ENCODE measurements around the gene HS3ST6. TPM values are rescaled to one million over a fixed set of nuclear protein-coding genes. Genes with fewer than 3 reads are reported as not detected.

The HS3ST6 gene
- total and polyA plus RNA-seq, 2 of the 13 experiments (the other 11 are each of a cell fraction or from before 2014, with no cell fraction given): not detected

DNA sequence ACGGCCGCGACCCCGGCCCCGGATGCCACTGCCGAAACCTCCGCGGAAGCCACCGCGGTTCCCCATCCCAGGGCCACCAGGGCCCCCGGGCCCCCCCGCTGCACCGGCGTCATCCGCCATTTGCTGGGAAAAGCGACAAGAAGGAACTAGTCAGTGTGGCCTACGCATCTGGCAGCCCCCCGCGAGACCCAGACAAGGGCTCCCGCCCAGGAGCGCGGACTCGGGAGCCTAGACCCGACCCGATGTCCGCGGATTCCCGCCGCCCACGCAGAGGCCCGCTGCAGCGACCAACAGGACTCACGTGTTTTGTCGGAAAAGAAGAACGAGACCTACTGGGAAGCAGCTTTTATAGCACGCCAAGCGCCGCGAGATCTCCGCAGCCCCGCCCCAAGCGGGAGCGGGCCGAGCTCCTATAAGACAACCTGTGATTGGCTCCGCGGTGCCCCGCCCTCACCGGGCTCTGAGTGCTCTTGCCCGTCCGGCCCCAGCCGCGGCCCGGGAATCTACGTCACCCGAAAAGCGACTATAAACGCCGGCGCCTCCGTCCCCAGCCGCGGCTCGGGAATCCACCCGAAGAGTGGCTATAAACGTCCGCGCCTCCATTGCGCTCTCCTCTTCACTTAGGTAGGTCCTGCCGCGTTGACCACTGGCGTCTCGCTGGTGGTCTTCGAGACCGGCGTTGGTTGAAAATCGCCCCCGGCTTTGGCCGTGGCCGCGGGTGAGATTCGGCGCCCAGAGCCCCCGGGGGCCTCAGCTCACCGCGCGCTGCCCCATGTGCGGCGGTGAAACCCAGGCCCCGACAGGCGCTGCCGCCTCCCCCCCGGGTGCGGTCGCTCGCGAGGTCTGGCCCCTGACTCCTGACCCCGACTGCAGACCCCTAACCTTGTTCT, 46.5 kb upstream of the HS3ST6 start, which contains the start of gene RPS2 (continued):
- TF ChIP-seq, protein P1, sequence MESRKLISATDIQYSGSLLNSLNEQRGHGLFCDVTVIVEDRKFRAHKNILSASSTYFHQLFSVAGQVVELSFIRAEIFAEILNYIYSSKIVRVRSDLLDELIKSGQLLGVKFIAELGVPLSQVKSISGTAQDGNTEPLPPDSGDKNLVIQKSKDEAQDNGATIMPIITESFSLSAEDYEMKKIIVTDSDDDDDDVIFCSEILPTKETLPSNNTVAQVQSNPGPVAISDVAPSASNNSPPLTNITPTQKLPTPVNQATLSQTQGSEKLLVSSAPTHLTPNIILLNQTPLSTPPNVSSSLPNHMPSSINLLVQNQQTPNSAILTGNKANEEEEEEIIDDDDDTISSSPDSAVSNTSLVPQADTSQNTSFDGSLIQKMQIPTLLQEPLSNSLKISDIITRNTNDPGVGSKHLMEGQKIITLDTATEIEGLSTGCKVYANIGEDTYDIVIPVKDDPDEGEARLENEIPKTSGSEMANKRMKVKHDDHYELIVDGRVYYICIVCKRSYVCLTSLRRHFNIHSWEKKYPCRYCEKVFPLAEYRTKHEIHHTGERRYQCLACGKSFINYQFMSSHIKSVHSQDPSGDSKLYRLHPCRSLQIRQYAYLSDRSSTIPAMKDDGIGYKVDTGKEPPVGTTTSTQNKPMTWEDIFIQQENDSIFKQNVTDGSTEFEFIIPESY (CRISPR knock-in tag; IDR thresholded peaks at IDR 0.05): no peak
- TF ChIP-seq NRL (CRISPR knock-in tag; IDR thresholded peaks at IDR 0.05; ENCODE audit: borderline replicate concordance): peak; percentile 20; the same call in 1 of the 2 replicates
- TF ChIP-seq CREM (IDR thresholded peaks at IDR 0.05): peak; percentile 98
- peak; percentile 64; the same call in 1 of the 2 replicates for TF ChIP-seq CREM (CRISPR knock-in tag; IDR thresholded peaks at IDR 0.05)
- 0 out of 2 replicates have a peak, but pooled peaks have one; percentile 56 for TF ChIP-seq ZFP1 (CRISPR knock-in tag; IDR thresholded peaks at IDR 0.05)
- TF ChIP-seq, protein P2, sequence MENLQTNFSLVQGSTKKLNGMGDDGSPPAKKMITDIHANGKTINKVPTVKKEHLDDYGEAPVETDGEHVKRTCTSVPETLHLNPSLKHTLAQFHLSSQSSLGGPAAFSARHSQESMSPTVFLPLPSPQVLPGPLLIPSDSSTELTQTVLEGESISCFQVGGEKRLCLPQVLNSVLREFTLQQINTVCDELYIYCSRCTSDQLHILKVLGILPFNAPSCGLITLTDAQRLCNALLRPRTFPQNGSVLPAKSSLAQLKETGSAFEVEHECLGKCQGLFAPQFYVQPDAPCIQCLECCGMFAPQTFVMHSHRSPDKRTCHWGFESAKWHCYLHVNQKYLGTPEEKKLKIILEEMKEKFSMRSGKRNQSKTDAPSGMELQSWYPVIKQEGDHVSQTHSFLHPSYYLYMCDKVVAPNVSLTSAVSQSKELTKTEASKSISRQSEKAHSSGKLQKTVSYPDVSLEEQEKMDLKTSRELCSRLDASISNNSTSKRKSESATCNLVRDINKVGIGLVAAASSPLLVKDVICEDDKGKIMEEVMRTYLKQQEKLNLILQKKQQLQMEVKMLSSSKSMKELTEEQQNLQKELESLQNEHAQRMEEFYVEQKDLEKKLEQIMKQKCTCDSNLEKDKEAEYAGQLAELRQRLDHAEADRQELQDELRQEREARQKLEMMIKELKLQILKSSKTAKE (CRISPR knock-in tag; IDR thresholded peaks at IDR 0.05; ENCODE audit: borderline replicate concordance): no peak
- TF ChIP-seq IKZF4 (CRISPR knock-in tag; IDR thresholded peaks at IDR 0.05; ENCODE audit: borderline replicate concordance, low read depth, not compliant biosample characterization): peak; percentile 48
- TF ChIP-seq ZSCAN9 (CRISPR knock-in tag; IDR thresholded peaks at IDR 0.05; ENCODE audit: borderline replicate concordance): no peak
- TF ChIP-seq, protein P3, sequence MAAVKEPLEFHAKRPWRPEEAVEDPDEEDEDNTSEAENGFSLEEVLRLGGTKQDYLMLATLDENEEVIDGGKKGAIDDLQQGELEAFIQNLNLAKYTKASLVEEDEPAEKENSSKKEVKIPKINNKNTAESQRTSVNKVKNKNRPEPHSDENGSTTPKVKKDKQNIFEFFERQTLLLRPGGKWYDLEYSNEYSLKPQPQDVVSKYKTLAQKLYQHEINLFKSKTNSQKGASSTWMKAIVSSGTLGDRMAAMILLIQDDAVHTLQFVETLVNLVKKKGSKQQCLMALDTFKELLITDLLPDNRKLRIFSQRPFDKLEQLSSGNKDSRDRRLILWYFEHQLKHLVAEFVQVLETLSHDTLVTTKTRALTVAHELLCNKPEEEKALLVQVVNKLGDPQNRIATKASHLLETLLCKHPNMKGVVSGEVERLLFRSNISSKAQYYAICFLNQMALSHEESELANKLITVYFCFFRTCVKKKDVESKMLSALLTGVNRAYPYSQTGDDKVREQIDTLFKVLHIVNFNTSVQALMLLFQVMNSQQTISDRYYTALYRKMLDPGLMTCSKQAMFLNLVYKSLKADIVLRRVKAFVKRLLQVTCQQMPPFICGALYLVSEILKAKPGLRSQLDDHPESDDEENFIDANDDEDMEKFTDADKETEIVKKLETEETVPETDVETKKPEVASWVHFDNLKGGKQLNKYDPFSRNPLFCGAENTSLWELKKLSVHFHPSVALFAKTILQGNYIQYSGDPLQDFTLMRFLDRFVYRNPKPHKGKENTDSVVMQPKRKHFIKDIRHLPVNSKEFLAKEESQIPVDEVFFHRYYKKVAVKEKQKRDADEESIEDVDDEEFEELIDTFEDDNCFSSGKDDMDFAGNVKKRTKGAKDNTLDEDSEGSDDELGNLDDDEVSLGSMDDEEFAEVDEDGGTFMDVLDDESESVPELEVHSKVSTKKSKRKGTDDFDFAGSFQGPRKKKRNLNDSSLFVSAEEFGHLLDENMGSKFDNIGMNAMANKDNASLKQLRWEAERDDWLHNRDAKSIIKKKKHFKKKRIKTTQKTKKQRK (IDR thresholded peaks at IDR 0.05; ENCODE audit: low read length): no peak
- TF ChIP-seq, protein P4, sequence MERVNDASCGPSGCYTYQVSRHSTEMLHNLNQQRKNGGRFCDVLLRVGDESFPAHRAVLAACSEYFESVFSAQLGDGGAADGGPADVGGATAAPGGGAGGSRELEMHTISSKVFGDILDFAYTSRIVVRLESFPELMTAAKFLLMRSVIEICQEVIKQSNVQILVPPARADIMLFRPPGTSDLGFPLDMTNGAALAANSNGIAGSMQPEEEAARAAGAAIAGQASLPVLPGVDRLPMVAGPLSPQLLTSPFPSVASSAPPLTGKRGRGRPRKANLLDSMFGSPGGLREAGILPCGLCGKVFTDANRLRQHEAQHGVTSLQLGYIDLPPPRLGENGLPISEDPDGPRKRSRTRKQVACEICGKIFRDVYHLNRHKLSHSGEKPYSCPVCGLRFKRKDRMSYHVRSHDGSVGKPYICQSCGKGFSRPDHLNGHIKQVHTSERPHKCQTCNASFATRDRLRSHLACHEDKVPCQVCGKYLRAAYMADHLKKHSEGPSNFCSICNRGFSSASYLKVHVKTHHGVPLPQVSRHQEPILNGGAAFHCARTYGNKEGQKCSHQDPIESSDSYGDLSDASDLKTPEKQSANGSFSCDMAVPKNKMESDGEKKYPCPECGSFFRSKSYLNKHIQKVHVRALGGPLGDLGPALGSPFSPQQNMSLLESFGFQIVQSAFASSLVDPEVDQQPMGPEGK (CRISPR knock-in tag; IDR thresholded peaks at IDR 0.05): peak; percentile 81
- 0 out of 2 replicates have a peak, but pooled peaks have one; percentile 46 for TF ChIP-seq ZNF792 (CRISPR knock-in tag; IDR thresholded peaks at IDR 0.05)
- TF ChIP-seq, protein P5, sequence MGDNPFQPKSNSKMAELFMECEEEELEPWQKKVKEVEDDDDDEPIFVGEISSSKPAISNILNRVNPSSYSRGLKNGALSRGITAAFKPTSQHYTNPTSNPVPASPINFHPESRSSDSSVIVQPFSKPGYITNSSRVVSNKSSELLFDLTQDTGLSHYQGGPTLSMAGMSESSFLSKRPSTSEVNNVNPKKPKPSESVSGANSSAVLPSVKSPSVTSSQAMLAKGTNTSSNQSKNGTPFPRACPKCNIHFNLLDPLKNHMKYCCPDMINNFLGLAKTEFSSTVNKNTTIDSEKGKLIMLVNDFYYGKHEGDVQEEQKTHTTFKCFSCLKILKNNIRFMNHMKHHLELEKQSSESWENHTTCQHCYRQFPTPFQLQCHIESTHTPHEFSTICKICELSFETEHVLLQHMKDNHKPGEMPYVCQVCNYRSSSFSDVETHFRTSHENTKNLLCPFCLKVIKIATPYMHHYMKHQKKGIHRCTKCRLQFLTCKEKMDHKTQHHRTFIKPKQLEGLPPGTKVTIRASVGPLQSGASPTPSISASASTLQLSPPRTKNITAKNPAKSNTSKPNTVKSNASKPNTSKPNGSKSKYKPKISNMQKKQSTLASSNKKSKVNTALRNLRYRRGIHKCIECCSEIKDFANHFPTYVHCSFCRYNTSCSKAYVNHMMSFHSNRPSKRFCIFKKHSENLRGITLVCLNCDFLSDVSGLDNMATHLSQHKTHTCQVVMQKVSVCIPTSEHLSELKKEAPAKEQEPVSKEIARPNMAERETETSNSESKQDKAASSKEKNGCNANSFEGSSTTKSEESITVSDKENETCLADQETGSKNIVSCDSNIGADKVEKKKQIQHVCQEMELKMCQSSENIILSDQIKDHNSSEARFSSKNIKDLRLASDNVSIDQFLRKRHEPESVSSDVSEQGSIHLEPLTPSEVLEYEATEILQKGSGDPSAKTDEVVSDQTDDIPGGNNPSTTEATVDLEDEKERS (CRISPR knock-in tag; IDR thresholded peaks at IDR 0.05): 0 out of 2 replicates have a peak, but pooled peaks have one; percentile 75
- TF ChIP-seq PCBP1 (IDR thresholded peaks at IDR 0.05; ENCODE audit: borderline replicate concordance, low read depth, low read length): no peak
- 0 out of 2 replicates have a peak, but pooled peaks have one; percentile 12 for TF ChIP-seq ZNF296 (CRISPR knock-in tag; conservative IDR thresholded peaks at IDR 0.05)
